ENCODE measurements around the gene GALNT2. TPM values are rescaled to one million over a fixed set of nuclear protein-coding genes. Genes with fewer than 3 reads are reported as not detected.
A peak's percentile ranks its signal among the peaks of the same experiment; 100 is the strongest.

GALNT2 gene
- polyA plus RNA-seq, 3 donors from 2014 or later = 18.5 to 30.0 (median 22.5) TPM

DNA sequence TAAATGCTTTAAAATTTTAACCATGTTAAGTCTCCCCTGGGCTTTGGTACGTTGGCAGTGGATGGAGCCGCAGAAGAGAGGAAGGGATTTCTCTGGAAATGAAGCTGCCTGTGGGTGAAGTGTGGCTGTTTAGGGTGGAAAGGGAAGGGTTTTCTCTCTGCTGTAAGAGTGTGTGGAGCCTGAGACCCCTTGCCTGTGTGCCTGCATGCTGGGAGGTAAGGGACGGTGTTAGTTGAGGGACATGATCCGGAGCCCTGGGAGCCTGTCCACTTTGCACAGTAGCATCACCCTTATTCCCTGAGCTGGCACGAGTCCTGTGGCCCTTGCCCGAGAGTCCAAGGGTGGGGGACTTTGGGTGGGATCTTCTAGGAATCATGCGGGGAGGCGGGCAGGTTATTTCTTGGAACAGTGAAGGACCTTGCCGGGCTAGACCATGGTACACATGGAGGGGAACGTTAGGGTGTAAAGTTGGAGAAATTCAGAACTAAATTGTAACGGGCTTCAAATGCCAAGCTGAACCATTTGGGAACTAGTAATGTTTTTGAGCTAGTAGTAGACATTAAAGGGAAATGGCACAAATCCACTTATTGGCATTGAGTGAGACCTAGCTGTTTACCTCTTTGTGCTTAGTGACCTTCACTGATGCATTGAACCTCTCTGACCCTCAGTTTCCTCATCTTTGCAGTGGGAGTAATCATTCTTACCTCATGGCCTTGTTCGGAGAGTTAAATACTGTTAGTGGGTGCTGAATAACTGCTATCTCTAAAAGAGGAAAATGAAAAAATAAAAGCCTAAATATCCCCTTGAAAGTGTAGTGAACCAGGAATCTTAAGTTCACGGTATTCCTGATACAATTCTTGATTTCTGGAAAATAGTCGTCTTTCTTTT lies 3.5 kb downstream of the GALNT2 start:
- Mint-ChIP-seq H3K4me3 (no peak overlapping the region), H3K27me3 (ENCODE audit: low read depth in 3 of 3) (peaks cover 0 to 10% (median 3%) of the 10 kb centered on the region in 3 donors), H3K36me3 (no peaks in the 10 kb centered on the region), H3K27ac (peak overlapping the region in 1 of 6 donors; percentile 30), H3K9me3 (no peaks in the 10 kb centered on the region), H3K4me1 (peaks cover 27 to 61% of the 10 kb centered on the region in 2 donors)
- DNase-seq = no peak

DNA sequence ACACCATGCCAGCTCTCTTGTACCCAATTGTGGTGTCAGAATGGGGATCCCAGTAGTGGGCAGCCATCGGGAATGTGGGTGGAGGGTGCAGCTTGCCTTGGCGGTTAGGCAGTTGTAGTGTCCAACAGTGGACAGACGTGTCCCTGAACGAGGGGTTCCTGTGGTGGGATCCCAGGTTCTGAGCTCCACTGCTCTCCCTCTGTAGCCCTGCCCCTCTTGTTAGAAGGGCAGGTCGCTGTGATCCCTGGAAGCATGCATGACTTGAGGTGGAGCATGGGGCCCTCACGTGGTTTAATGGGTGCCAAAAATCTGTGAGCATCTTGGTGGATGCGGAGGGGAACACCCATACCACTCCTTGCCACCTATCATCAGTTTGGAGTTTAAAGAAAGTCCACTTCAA lies 4.3 kb downstream of the GALNT2 start:
- Mint-ChIP-seq H3K9me3 (no peaks in the 10 kb centered on the region), H3K4me1 (peaks cover 29 to 62% of the 10 kb centered on the region in 2 donors), H3K27ac (no peak overlapping the region), H3K36me3 (no peaks in the 10 kb centered on the region), H3K4me3 (no peak overlapping the region), H3K27me3 (ENCODE audit: low read depth in 3 of 3) (peaks cover 0 to 10% (median 2%) of the 10 kb centered on the region in 3 donors)
- DNase-seq = no peak

DNA sequence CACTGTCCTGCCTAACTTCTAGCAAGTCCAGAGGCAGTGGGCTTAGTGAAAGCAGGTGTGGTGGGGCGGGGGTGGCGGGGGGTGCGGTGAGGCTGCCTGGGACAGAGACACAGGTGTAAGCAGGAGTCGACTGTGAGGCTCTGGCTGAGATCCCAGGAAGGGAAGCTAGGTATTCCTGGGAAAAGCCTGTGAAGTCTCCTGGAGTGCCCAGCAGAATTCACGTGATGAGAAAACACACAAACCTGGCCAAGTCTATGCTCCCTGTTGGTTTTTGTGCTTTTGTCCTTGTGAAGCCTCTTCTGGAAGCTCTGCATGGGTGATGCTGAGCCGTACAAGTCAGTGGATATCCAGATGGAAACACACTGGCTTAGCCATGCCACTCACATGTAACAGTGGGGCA lies 5.3 kb downstream of the GALNT2 start:
- no peak for DNase-seq
- Mint-ChIP-seq H3K36me3 (no peaks in the 10 kb centered on the region), H3K4me3 (no peak overlapping the region), H3K4me1 (peaks cover 30 to 68% of the 10 kb centered on the region in 2 donors), H3K27me3 (ENCODE audit: low read depth in 3 of 3) (peaks cover 0 to 10% (median 0%) of the 10 kb centered on the region in 3 donors), H3K9me3 (no peaks in the 10 kb centered on the region), H3K27ac (peak overlapping the region in 1 of 6 donors; percentile 23)

- H3K36me3 Mint-ChIP-seq = no peaks in the 10 kb centered on the region
- DNase-seq = no peak
- H3K9me3 Mint-ChIP-seq = no peaks in the 10 kb centered on the region
- peaks cover 0 to 10% (median 0%) of the 10 kb centered on the region in 3 donors for H3K27me3 Mint-ChIP-seq (ENCODE audit: low read depth in 3 of 3)
- H3K4me1 Mint-ChIP-seq = peaks cover 31 to 69% of the 10 kb centered on the region in 2 donors
- H3K4me3 Mint-ChIP-seq = no peak overlapping the region
- no peak overlapping the region for H3K27ac Mint-ChIP-seq
These were observed 5.8 kb downstream of the GALNT2 start for GRCh38 chr1:230072866-230073265.

DNA sequence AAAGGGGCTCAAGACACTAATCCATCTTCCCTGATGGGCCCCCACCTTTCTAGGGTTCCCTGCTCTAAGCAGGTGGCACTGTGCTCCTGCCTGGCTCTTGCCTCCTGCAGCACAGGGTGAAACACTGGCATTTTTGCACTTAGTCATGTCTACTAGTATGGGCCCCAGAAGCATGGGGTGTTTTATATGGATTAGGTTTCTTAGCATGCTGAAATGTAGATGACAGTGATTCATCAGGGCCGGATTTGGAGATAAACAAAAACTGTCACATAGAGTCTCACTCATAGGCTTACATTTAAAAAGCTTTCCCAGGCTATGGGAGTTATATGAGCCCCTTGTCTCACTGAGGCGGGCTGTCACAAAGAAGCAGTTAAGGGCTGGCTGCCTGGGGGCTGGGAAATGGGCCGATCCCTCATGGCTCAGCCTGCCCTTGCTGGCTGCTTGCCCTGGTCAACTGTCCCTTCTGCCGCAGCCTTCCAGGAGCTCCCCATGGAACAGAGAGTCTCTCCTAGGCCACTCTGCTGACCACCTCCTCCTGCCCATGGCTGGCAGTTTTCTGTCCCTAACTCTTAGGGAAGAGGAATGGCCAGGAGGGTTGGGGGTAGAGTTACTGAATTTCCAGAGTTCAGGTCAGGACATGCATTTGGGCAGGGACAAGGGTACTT lies 6.5 kb downstream of the GALNT2 start:
- DNase-seq = no peak
- Mint-ChIP-seq H3K36me3 (no peaks in the 10 kb centered on the region), H3K27me3 (ENCODE audit: low read depth in 3 of 3) (peaks cover 0 to 7% (median 0%) of the 10 kb centered on the region in 3 donors), H3K4me3 (no peak overlapping the region), H3K27ac (peak overlapping the region in 2 of 6 donors; percentile 5 to 14), H3K9me3 (no peaks in the 10 kb centered on the region), H3K4me1 (peaks cover 26 to 64% of the 10 kb centered on the region in 2 donors)

GRCh38 chr1:230074270-230074669 lies 7.2 kb downstream of the GALNT2 start:
- Mint-ChIP-seq H3K9me3 (no peaks in the 10 kb centered on the region), H3K4me1 (peaks cover 19 to 56% of the 10 kb centered on the region in 2 donors)

GRCh38 chr1:230074762-230075161 lies 7.7 kb downstream of the GALNT2 start:
- H3K4me1 Mint-ChIP-seq = peaks cover 16 to 56% of the 10 kb centered on the region in 2 donors
- DNase-seq = no peak
- no peaks in the 10 kb centered on the region for H3K9me3 Mint-ChIP-seq
- H3K27me3 Mint-ChIP-seq (ENCODE audit: low read depth in 3 of 3) = peaks cover 0 to 3% (median 0%) of the 10 kb centered on the region in 3 donors
- no peaks in the 10 kb centered on the region for H3K36me3 Mint-ChIP-seq
- H3K4me3 Mint-ChIP-seq = no peak overlapping the region
- no peak overlapping the region for H3K27ac Mint-ChIP-seq

More at GRCh38 chr1:230074270-230074669, 7.2 kb downstream of the GALNT2 start:
- H3K4me3 Mint-ChIP-seq = no peak overlapping the region
- H3K36me3 Mint-ChIP-seq = no peaks in the 10 kb centered on the region
- H3K27ac Mint-ChIP-seq = no peak overlapping the region
- peaks cover 0 to 5% (median 0%) of the 10 kb centered on the region in 3 donors for H3K27me3 Mint-ChIP-seq (ENCODE audit: low read depth in 3 of 3)
- DNase-seq = no peak

- no peak overlapping the region for H3K27ac Mint-ChIP-seq
- H3K4me3 Mint-ChIP-seq = no peak overlapping the region
- no peak for DNase-seq
- H3K36me3 Mint-ChIP-seq = no peaks in the 10 kb centered on the region
- peaks cover 14 to 56% of the 10 kb centered on the region in 2 donors for H3K4me1 Mint-ChIP-seq
- H3K9me3 Mint-ChIP-seq = no peaks in the 10 kb centered on the region
- peaks cover 0 to 3% (median 0%) of the 10 kb centered on the region in 3 donors for H3K27me3 Mint-ChIP-seq (ENCODE audit: low read depth in 3 of 3)
These were observed 9.1 kb downstream of the GALNT2 start for GRCh38 chr1:230076121-230076520.

DNA sequence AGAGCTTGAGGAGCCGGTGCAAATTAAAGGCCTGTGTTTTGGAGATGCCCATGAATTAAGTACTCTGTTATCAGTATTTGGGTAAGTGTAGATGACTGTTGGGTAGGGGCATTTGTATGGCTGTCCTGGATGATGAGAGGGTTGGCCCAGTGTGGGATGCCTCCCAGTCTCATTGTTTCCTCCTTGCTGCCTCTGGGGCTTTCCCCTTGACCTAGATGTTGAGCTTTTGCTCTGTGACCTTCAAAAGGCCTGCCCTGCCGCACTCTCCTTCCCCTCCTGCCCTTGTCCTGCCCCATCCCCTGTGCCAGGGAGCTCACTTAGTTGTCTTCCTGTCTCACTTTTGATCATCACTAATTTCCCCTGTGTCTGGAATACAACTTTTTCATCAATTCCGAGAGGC lies 10.0 kb downstream of the GALNT2 start:
- peaks cover 19 to 56% of the 10 kb centered on the region in 2 donors for H3K4me1 Mint-ChIP-seq
- H3K9me3 Mint-ChIP-seq = no peaks in the 10 kb centered on the region
- no peak for DNase-seq
- peaks cover 0 to 3% (median 0%) of the 10 kb centered on the region in 3 donors for H3K27me3 Mint-ChIP-seq (ENCODE audit: low read depth in 3 of 3)
- no peak overlapping the region for H3K4me3 Mint-ChIP-seq
- no peaks in the 10 kb centered on the region for H3K36me3 Mint-ChIP-seq
- peak overlapping the region in 1 of 6 donors; percentile 5 for H3K27ac Mint-ChIP-seq

DNA sequence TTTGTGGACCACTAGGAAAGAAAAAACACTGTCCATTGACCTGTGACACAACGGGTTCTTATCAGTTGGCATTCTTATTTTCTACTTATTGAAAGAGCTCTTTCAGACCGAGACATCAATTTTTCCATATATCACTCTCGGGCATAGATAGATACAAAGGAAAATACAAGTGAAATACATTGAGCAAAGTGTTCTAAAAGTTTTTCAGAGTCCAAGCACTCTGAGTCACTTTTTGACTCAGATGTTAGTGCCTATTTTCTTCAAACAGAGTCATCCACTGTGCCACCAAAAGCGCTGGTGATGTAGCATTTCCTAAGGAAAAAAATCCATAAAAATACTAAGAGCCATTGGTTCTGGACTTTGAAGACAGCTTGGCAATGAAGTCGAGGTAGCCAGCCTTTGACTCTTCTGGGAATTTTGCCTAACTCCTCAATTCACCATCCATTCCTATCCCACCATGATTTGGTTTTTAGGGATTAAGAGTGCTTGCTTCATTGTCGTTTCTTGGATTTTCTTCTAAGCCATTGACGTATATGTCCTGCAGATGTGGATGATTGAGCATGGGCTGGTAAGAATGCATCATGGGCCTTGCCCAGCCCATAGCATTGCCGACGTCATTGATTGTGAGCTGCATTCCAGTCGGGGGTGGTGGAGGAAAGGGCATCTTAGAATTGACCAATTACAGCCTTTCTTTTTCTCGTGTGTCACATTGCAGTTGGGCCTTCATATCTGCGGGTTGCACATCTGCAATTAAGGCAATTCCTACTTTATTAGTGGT lies 10.6 kb downstream of the GALNT2 start:
- H3K36me3 Mint-ChIP-seq = peaks cover 0 to 2% (median 0%) of the 10 kb centered on the region in 3 donors
- H3K27me3 Mint-ChIP-seq (ENCODE audit: low read depth in 3 of 3) = peaks cover 0 to 3% (median 0%) of the 10 kb centered on the region in 3 donors
- peaks cover 23 to 59% of the 10 kb centered on the region in 2 donors for H3K4me1 Mint-ChIP-seq
- no peak overlapping the region for H3K4me3 Mint-ChIP-seq
- H3K9me3 Mint-ChIP-seq = no peaks in the 10 kb centered on the region
- H3K27ac Mint-ChIP-seq = no peak overlapping the region
- DNase-seq = no peak

- peaks cover 0 to 4% (median 0%) of the 10 kb centered on the region in 3 donors for H3K36me3 Mint-ChIP-seq
- no peaks in the 10 kb centered on the region for H3K9me3 Mint-ChIP-seq
- peaks cover 34 to 67% of the 10 kb centered on the region in 2 donors for H3K4me1 Mint-ChIP-seq
- DNase-seq = no peak
- peak overlapping the region in 2 of 6 donors; percentile 9 to 13 for H3K27ac Mint-ChIP-seq
- H3K27me3 Mint-ChIP-seq (ENCODE audit: low read depth in 3 of 3) = peaks cover 0 to 12% (median 3%) of the 10 kb centered on the region in 3 donors
- no peak overlapping the region for H3K4me3 Mint-ChIP-seq
These were observed 12.4 kb downstream of the GALNT2 start for GRCh38 chr1:230079199-230080024.

GRCh38 chr1:230080822-230081221 lies 13.8 kb downstream of the GALNT2 start:
- DNase-seq = no peak
- Mint-ChIP-seq H3K36me3 (peaks cover 0 to 4% (median 0%) of the 10 kb centered on the region in 3 donors), H3K27me3 (ENCODE audit: low read depth in 3 of 3) (peaks cover 0 to 10% (median 3%) of the 10 kb centered on the region in 3 donors), H3K9me3 (no peaks in the 10 kb centered on the region), H3K4me1 (peaks cover 37 to 75% of the 10 kb centered on the region in 2 donors), H3K4me3 (no peak overlapping the region), H3K27ac (no peak overlapping the region)

DNA sequence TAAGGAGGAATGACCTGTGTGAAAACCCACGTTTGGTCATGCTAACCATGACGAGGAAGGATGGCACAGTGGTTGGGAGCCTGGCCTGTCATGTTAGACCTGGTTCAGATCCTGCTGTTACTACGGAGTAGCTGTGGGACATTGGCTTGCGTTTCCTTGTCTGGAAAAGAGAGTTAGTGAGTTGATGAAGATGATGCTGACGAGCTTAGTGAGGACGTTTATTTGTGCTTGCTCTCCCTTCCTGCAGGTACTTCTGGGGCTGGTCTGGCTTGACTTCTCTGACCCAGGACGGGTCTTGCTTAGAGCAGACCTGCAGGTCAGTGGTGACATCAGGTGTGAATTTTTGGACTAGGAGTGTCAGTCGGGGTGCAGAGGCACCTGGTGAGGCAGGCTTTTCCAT lies 14.7 kb downstream of the GALNT2 start:
- H3K4me1 Mint-ChIP-seq = peaks cover 36 to 71% of the 10 kb centered on the region in 2 donors
- peaks cover 0 to 10% (median 3%) of the 10 kb centered on the region in 3 donors for H3K27me3 Mint-ChIP-seq (ENCODE audit: low read depth in 3 of 3)

More for the DNA sequence above, 14.7 kb downstream of the GALNT2 start:
- Mint-ChIP-seq H3K4me3 (no peak overlapping the region), H3K36me3 (peaks cover 0 to 4% (median 0%) of the 10 kb centered on the region in 3 donors), H3K9me3 (no peaks in the 10 kb centered on the region), H3K27ac (peak overlapping the region in 5 of 6 donors; percentile 3 to 50 (median 49))
- no peak for DNase-seq
